ENCODE data around the gene LIN37.

Gene LIN37

DNA sequence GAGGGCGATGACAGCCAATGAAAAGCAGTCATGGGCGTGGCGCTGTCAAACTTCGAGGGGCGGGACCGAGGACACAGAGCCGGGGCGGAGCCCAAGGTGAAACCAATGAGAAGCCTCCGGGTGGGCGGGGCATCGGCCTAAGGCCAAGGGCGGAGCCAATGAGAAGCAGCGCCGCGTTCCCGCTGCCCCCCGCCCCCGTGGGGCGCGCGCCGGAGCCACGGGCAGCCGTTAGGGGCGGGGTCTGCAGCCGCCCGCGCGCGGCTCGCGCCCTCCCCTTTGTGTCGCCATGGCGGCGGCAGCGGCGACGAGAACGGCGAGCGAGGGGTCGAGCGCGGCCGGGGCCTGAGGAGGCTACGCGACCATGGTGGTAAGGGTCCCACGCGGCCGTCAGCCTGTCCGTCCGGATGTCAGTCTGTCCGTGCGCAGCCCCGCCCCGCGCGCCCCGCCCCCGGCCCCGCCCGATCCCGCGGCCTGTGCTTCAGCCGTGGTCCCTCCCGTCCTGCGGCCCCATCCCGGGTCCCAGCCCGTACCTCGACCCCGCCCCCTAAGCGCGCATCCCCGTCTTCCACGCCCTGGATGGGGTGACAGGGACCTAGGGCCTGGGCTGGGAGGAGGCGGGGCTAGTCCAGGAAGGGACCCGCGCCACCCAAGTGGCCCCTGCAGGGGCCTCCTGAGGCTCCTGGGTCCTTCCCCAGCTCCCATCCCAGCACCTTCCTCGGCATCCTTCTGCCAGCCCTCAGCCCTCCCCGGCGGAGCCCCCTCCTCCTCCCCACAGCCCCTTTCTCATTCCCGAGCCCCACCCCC lies 27.1 kb downstream of the LIN37 start, which contains the start of gene ARHGAP33:
Gene ARHGAP33 (plus strand): TSS at position 267 of the 804 bp plus-strand sequence. CDS start 95 bp downstream, at position 362.
- peak; percentile 41 to 95 (median 92) for DNase-seq

DNA sequence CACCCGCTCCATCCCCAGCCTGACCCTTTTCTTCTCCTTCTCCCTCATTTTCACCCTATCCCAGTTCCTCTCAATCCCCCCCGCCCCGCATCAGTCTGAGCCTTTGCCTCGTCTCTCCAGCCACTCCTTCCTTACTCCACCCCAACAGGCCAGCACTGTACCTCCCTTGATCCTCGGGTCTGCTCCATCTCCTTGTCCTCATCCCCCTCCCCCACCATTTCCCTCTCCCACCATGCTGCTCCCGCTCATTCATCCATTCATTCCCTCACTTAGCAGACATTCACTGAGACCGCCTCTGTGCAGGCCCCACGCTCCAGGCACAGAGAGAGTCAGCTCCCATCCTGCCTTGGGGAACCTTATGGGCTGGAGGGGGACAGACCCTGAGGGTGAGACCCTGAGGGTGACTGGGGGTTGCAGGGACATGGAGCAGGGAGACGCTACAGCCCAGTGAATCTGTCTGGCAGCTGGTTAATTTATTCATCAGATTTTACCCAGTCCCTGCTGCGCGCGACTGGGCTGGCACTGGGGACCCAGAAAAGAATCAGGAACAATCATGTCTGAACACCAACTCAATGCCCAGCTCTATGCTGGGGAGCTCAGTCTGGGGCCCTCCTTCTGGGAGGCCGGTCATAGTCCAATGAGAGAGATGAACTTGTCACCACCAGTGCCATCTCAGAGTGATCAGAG lies 27.9 kb downstream of the LIN37 start:
- peak in 4 of 14 donors; percentile 8 to 31 (median 20) for DNase-seq

DNA sequence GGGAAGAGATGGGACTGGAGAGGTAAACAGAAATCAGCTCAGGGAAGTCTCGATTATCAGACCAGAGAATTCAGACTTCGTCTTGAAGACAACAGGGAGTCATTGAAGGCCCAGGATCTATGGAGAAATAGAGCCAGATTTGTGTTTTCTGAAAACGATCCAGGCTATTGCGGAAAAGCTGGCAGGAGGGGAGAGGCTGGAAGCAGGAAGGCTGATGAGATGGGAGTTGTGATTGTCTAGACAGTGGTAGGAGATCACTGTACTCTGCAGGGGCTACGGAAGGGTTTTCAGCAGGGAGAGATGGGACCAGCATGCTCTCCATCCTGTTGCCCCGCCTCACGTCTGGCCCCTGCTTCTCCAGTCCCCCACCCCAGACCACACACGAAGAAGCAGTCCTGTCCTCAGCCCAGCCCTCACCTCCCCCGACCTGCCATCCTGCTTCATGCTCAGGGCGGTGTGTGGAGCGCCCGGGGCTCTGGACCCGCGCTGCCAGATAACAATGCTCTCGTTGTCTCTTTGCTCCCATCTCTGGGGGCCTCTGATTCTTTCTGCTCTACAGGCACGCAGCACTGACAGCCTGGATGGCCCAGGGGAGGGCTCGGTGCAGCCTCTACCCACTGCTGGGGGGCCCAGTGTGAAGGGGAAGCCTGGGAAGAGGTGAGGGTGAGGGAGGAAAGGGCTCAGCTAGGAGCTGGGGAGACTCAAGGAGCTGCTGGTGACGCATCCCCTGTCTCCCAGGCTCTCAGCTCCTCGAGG lies 28.9 kb downstream of the LIN37 start:
- peak in 8 of 14 donors; percentile 12 to 52 (median 36) for DNase-seq

DNA sequence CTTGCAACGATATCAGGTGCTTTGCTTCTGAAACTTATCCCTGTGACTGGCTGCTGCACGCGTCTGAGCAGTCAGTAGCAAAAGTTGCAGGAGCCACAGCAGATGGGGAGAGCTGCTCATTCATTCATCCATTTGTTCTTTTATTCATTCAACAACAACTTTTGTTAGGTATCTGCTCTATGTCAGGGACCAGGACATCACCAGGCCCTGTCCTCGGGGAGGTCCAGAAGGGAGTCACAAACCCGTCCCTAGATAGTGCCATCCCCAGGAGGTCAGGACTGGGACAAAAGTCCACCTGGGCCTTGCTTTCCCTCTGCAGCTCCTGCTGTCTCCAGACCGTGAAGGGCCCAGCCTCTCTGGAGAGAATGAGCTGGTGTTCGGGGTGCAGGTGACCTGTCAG lies 29.6 kb downstream of the LIN37 start:
- no peak for DNase-seq

DNA sequence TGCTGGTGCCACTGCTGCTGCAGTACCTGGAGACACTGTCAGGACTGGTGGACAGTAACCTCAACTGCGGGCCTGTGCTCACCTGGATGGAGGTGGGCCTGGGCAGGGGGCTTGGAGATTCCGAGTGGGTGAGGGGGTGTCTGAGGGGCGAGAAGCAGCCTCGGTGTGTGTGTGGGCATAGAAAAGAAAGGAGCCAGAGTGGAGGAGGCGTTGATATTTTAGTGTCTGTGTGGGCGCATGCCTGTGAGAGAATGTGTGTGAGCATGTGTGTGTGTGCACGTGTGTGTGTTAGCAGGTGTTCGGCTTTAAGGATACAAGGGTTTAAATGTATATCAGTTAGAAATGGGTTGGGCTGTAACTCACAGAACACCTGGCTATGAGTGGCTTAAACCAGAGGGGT lies 30.7 kb downstream of the LIN37 start:
- no peak for DNase-seq

DNA sequence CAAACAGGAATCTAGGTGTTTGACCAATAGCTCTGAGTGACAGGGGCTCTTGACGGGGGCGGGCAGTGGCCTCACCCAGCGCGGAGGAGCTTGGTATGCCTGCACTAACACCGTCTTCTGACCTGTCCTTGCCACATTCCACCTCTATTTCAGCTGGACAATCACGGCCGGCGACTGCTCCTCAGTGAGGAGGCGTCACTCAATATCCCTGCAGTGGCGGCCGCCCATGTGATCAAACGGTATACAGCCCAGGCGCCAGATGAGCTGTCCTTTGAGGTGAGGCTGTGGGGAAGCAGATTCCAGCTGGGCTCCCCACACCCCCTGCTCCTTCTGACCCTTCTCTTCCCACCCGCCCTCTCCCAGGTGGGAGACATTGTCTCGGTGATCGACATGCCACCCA lies 31.7 kb downstream of the LIN37 start:
- DNase-seq: no peak

DNA sequence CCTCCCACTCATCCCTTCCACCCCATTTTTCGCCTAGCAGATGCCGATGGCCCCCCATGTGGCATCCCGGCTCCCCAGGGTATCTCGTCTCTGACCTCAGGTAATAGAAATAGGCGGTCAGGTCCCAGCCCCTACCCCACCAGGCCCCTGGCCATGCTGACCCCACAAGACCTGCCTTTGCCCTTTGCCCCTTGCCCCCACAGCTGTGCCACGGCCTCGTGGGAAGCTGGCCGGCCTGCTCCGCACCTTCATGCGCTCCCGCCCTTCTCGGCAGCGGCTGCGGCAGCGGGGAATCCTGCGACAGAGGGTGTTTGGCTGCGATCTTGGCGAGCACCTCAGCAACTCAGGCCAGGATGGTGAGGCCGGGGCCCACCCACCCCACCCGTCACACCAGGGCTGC lies 32.3 kb downstream of the LIN37 start:
- no peak for DNase-seq

DNA sequence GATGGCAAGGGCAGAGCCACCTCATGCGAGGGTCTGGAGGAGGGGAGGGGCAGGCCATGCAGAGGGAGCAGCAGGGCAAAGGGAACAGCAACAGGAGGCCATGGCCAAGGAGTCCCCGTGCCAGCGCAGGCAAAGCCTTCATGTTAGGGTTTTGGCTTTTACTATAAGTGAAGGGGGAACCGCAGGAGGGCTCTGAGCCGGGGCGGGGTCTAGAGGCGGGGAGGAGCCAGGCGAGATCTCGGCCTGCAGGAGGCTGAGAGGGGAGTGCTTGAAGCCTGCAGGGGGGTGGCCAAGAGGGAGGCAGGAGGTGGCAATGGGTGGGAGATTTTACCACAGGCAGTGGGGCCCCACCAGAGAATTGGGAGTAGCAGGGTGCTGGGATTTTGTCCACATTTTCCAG lies 33.3 kb downstream of the LIN37 start:
- no peak for DNase-seq

DNA sequence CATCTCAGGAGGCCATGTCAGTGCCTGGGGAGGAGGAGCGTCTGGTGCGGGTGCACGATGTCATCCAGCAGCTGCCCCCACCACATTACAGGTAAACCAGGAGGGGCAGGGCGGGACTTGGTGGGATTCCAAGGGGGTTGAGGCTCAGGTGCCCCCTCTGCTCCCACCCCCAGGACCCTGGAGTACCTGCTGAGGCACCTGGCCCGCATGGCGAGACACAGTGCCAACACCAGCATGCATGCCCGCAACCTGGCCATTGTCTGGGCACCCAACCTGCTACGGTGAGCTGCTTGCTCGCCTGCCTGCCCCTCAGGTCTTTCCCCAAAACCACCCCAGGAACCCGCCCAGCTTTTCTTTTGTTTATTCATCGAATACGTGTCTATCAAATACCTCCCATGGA lies 34.2 kb downstream of the LIN37 start:
- DNase-seq: no peak

DNA sequence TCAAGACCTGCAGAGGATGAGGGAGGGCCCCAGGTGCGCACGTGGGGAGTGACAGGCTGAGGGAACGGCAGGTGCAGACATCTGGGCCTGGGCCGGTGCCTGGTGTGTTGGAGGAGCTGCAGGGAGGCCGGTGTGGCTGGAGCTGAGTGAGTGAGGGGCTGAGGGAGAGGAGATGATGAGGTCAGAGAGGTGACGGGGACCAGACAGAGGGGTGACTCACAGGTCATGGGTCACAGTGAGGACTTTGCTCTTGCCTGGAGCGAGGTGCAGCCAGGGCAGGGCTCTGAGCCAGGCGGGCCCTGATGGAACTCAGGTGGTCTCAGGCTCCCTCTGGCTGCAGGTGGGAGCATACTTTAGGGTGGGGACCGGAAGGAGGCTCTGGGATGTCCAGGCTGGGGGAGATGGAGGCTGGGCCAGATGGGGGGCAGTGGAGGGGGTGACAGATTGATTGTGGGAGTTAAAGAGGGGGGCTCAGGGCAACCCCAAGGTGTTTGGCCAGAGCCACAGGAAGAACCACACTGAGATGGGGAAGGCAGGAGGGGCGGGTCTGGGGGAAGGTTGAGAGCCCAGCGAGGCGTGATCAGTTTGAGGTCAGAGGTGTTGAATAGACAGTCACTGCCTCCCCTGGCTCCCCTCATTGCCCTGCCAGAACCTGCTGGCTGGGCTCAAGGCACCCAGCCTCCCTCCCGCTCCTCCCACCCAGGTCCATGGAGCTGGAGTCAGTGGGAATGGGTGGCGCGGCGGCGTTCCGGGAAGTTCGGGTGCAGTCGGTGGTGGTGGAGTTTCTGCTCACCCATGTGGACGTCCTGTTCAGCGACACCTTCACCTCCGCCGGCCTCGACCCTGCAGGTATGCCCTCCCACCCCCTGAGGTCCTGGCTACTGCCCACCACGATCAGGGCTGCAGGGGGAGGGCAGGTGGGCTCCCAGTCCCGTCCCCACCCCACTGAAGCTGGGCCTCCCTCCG lies 35.4 kb downstream of the LIN37 start:
- DNase-seq: no peak

DNA sequence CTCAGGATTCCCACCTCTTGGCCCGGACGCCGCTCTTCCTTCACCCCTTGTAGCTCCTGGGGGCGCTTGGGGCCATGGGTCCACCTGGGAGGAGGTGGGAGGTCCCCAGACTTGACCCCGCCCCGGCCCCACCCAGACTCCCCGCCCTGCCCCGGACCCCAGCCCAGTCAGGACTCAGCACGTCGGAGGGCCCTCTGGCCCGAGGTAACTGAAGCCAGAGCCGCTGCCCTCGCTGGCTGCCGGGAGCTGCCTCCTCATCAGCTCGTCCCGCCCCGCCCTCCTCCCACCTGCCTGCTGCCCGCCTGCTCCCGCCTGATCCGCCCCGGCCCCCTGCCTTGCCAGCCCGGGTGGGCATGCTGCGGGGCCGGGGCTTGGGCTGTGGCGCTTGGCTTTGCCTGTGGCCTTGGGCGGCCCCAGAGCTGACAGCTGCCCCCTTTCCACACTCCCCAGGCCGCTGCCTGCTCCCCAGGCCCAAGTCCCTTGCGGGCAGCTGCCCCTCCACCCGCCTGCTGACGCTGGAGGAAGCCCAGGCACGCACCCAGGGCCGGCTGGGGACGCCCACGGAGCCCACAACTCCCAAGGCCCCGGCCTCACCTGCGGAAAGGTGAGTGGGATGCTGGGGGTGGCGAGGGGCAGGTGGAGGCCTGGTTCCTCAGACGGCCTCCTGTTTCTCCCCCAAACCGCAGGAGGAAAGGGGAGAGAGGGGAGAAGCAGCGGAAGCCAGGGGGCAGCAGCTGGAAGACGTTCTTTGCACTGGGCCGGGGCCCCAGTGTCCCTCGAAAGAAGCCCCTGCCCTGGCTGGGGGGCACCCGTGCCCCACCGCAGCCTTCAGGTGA lies 36.3 kb downstream of the LIN37 start:
- no peak for DNase-seq

DNA sequence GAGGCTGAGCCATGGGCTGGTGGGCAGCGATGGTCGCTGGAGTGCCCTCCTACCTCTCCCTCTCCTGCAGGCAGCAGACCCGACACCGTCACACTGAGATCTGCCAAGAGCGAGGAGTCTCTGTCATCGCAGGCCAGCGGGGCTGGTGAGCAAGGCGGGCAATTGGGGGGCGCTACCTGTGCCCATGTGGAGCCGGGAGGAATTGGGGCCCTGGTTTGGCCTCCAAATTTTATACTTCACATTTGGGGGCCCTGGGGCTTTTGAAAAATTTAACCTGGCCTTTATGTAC lies 36.9 kb downstream of the LIN37 start:
- no peak for DNase-seq

DNA sequence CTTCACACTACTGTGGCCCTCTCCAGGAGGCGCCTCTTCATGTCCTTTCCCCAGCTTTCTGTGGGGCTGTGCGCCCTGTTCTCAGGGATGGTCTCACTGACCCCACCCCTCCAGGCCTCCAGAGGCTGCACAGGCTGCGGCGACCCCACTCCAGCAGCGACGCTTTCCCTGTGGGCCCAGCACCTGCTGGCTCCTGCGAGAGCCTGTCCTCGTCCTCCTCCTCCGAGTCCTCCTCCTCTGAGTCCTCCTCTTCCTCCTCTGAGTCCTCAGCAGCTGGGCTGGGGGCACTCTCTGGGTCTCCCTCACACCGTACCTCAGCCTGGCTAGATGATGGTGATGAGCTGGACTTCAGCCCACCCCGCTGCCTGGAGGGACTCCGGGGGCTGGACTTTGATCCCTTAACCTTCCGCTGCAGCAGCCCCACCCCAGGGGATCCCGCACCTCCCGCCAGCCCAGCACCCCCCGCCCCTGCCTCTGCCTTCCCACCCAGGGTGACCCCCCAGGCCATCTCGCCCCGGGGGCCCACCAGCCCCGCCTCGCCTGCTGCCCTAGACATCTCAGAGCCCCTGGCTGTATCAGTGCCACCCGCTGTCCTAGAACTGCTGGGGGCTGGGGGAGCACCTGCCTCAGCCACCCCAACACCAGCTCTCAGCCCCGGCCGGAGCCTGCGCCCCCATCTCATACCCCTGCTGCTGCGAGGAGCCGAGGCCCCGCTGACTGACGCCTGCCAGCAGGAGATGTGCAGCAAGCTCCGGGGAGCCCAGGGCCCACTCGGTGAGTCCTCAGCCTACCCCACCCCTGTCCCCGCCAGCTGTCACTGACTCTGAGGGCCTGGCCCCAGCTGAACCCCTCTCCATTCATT lies 38.2 kb downstream of the LIN37 start:
- DNase-seq: no peak

DNA sequence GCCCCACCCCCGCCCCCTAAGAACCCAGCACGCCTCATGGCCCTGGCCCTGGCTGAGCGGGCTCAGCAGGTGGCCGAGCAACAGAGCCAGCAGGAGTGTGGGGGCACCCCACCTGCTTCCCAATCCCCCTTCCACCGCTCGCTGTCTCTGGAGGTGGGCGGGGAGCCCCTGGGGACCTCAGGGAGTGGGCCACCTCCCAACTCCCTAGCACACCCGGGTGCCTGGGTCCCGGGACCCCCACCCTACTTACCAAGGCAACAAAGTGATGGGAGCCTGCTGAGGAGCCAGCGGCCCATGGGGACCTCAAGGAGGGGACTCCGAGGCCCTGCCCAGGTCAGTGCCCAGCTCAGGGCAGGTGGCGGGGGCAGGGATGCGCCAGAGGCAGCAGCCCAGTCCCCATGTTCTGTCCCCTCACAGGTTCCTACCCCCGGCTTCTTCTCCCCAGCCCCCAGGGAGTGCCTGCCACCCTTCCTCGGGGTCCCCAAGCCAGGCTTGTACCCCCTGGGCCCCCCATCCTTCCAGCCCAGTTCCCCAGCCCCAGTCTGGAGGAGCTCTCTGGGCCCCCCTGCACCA lies 38.9 kb downstream of the LIN37 start:
- no peak for DNase-seq

DNA sequence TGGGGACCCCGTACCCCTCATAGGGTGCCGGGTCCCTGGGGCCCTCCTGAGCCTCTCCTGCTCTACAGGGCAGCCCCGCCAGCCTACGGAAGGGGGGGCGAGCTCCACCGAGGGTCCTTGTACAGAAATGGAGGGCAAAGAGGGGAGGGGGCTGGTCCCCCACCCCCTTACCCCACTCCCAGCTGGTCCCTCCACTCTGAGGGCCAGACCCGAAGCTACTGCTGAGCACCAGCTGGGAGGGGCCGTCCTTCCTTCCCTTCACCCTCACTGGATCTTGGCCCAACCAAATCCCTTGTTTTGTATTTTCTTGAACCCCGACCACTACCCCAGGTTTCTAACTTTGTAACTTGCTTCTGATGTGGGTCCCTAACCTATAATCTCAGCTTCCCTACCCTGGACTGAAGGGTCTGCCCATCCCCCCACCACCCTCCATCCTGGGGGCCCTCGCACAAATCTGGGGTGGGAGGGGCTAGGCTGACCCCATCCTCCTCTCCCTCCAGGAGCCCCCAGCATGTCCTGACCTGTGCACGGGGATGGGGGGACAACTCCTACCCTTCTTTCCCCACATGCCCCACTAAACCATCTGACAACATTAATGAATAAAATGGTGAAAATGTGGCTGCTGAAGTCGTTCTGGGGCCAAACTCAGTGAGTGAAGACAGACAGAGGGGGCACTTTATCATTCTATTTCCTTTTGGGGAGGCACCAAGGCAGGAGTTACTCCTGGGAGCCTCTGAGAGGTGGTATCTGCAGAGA lies 40.0 kb downstream of the LIN37 start:
- no peak for DNase-seq

DNA sequence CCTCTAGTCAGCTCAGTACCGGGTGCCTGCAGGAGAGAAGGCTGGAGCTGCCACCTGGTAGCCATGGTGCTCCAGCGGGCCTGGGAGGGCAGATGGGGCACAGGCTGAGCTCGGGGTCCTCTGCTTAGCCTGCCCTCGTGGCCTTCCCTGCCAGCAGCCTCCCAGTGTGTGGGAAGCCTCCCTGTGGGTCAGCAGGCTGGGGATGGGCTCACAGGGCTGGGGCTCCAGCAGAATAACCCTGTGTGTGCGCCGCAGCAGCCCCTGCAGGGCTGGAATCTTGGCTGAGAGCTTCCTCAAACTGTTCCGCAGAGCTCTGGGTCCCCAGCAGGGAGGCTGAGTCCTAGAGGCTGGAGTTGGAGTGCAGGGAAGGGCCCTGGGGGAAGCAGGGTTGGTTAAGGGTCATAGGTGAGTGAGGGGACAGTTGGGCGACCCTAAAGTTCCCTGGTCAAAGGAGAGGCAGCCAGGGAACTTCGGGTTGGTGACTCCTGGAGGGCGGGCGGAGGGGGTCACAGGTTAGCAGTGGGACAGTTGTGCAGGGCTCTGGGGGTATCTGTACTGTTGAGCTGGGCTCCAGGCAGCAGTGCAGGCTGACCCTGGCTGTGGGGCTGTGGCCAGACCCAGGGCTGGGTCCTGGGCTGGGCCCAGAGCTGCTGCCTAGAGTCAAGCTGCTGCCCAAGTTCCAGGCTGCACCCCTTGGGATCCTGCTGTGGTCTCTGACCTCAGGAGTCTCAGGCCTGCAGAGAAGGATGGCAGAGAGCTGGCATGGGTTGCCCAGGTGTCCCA lies 41.0 kb downstream of the LIN37 start:
- DNase-seq: no peak

DNA sequence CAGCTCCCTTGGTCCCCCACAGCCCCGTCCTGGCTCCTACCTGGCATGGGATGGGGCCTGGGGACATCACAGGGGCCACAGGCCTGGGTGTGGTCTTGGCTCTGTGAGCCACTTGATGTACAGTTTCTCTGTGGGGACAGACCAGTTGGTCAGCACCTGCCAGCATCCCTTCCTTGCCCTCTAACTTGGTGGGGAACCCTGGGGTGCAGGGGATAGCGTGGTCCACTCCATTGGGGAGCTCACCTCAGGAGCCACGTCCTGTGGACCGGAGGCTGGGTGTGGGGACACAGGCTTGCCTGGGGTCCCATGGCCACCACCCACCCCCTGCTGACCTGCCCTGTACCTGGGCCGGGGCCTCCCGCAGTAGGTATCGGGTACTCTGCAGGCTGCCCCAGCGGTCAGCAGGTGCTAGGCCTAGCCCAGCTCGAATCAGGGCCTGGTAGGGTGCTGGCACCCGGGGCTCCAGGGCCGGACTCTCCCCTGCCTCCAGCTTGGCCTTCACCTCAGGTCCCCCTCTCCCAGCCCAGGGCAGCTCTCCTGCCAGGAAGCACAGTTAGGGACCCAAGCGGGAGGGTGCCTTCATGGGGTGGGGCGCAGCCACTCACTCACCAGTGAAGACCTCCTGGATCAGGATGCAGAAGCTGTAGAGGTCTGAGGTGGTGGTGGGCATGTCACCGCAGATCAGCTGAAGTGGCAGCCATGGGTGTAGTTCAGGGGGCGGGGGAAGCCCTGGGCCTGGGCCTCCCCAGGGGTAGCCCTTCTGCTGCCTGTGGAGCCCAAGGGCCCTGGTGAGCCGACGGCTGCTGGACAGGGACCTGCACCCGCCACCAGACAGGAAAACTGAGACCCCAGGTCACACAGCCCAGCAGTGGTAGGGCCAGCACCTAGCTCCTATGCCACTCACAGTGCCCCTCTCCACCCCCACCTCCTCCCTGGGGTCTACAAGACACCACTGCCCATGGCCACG lies 41.9 kb downstream of the LIN37 start:
- DNase-seq: no peak
